Measurements from ENCODE around the gene ISOC2.

Gene ISOC2

GRCh38 chr19:55406826-55407549, 54.5 kb downstream of the ISOC2 start:
- no peak for DNase-seq (ENCODE audit: low spot score)

GRCh38 chr19:55406091-55406825, 55.2 kb downstream of the ISOC2 start:
- DNase-seq (ENCODE audit: low spot score) = no peak

GRCh38 chr19:55405638-55406037, 55.8 kb downstream of the ISOC2 start:
- no peak for DNase-seq (ENCODE audit: low spot score)
